ENCODE measurements around the gene CLIP4.
A peak's percentile ranks its signal among the peaks of the same experiment; 100 is the strongest.

Gene CLIP4

DNA sequence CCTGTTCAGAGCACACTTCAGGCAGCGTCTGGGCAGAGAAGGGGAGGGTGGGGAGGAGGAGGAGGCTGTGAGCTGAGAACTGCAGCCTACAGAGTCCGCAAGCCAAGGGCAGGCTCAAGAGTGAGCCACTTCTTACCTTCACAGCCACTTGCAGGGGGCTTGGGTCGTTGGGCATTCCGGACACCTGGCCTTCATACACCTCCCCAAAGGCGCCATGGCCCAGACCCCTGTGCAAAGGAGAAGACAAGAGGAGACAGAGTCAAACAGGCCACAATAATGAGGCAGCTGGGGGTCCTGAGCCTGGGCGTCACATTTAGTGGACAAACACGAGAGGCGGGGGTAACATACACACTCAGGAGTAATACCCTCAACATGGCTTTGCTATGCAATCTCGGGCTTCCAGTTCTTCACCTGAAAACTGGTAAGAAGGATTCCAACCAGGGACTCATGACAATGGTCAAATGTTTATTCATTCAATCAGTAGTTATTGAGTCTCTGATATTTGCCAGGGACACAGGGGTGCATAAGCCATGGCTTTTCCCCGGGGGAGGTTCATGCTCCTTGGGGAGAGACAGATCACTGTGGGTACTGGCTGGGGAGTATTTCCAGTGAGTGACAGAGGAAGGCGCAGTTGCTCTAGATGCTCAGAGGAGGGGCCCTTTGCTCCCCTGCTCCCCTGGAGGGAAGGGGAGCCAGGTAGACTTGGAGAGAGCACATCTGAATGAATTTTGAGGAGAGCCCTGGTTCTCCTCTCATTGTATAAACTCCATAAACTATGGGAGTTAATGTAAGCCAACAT is 107.4 kb downstream of the CLIP4 start:
- Histone ChIP-seq H3K4ac (ENCODE audit: low read depth in 1 of 2, low read length in 2 of 2) (no peak overlapping the region), H3K27ac (ENCODE audit: low read length, poor library complexity, severe bottlenecking) (no peak overlapping the region), H3K36me3 (ENCODE audit: control insufficient read depth in 1 of 2, insufficient read depth in 2 of 2, low read depth in 1 of 2, low read length in 2 of 2) (no peaks in the 10 kb centered on the region), H2AFZ (ENCODE audit: low read depth, low read length) (no peak overlapping the region), H3K18ac (ENCODE audit: low read depth in 1 of 2, low read length in 2 of 2) (no peak overlapping the region), H3K27me3 (ENCODE audit: control insufficient read depth in 1 of 2, insufficient read depth in 1 of 2, low read length in 2 of 2) (peaks cover 48 to 58% of the 10 kb centered on the region in 2 experiments), H4K8ac (ENCODE audit: low read length) (no peak overlapping the region), H2AK5ac (ENCODE audit: low read length, severe bottlenecking) (no peak overlapping the region), H2BK5ac (ENCODE audit: low read depth, low read length, poor library complexity, severe bottlenecking) (no peak overlapping the region), H2BK12ac (ENCODE audit: low read length in 2 of 2) (no peak overlapping the region), H3K4me3 (ENCODE audit: insufficient read depth in 1 of 2, low read depth in 1 of 2, low read length in 2 of 2) (no peak overlapping the region), H3K4me1 (ENCODE audit: control insufficient read depth, insufficient read depth, low read depth, low read length) (peaks cover 8% of the 10 kb centered on the region), H3K23ac (ENCODE audit: low read length in 2 of 2) (no peak overlapping the region), H4K91ac (ENCODE audit: low read length) (no peak overlapping the region), H2BK15ac (ENCODE audit: low read depth, poor library complexity, severe bottlenecking) (no peak overlapping the region), H2BK120ac (ENCODE audit: low read depth, low read length) (no peak overlapping the region), H3K9ac (ENCODE audit: low read length) (no peak overlapping the region), H3K14ac (ENCODE audit: low read length in 2 of 2) (no peak overlapping the region), H3K79me1 (replicated peaks; ENCODE audit: low read length, poor library complexity, severe bottlenecking) (no peaks in the 10 kb centered on the region), H3K4me2 (ENCODE audit: low read length, poor library complexity, severe bottlenecking) (no peak overlapping the region), H3K9me3 (ENCODE audit: control insufficient read depth, low read length) (no peaks in the 10 kb centered on the region)
- WGBS = 91% methylated on average over 11 of the region's 11 CpGs
- no peak for DNase-seq

DNA sequence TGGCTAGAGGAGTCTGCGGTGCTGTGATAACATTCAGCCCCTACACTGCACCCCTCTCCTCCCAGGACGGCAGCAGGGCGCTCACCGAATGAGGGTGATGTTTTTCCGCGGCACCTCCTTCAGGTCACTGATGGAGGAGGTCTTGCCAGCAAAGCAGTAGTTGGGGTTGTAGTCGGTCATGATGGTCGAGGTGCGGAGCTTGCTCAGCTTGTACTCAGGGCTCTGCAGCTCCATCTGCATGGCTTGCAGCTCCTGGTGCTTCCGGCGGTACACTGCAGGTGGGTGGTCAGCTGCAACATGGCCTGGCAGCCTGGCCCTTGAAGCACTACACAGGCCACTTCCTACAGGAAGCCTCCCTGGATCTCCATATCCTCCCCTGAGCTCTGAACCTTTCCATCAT is 108.0 kb downstream of the CLIP4 start:
- no peak overlapping the region for H4K8ac ChIP-seq (ENCODE audit: low read length)
- H2AK5ac ChIP-seq (ENCODE audit: low read length, severe bottlenecking) = no peak overlapping the region
- 97% methylated on average over 8 of the region's 11 CpGs for WGBS
- no peak overlapping the region for H2BK5ac ChIP-seq (ENCODE audit: low read depth, low read length, poor library complexity, severe bottlenecking)
- no peak overlapping the region for H3K18ac ChIP-seq (ENCODE audit: low read depth in 1 of 2, low read length in 2 of 2)
- H2BK120ac ChIP-seq (ENCODE audit: low read depth, low read length) = no peak overlapping the region
- no peak overlapping the region for H3K23ac ChIP-seq (ENCODE audit: low read length in 2 of 2)
- no peak overlapping the region for H3K27ac ChIP-seq (ENCODE audit: low read length, poor library complexity, severe bottlenecking)
- peaks cover 10% of the 10 kb centered on the region for H3K4me1 ChIP-seq (ENCODE audit: control insufficient read depth, insufficient read depth, low read depth, low read length)
- no peaks in the 10 kb centered on the region for H3K79me1 ChIP-seq (replicated peaks; ENCODE audit: low read length, poor library complexity, severe bottlenecking)
- H3K36me3 ChIP-seq (ENCODE audit: control insufficient read depth in 1 of 2, insufficient read depth in 2 of 2, low read depth in 1 of 2, low read length in 2 of 2) = no peaks in the 10 kb centered on the region
- H3K14ac ChIP-seq (ENCODE audit: low read length in 2 of 2) = no peak overlapping the region
- H3K9ac ChIP-seq (ENCODE audit: low read length) = no peak overlapping the region
- H3K27me3 ChIP-seq (ENCODE audit: control insufficient read depth in 1 of 2, insufficient read depth in 1 of 2, low read length in 2 of 2) = peaks cover 55 to 60% of the 10 kb centered on the region in 2 experiments
- H2BK12ac ChIP-seq (ENCODE audit: low read length in 2 of 2) = no peak overlapping the region
- H3K4me2 ChIP-seq (ENCODE audit: low read length, poor library complexity, severe bottlenecking) = no peak overlapping the region
- H3K4me3 ChIP-seq (ENCODE audit: insufficient read depth in 1 of 2, low read depth in 1 of 2, low read length in 2 of 2) = no peak overlapping the region
- no peak overlapping the region for H3K4ac ChIP-seq (ENCODE audit: low read depth in 1 of 2, low read length in 2 of 2)
- H3K9me3 ChIP-seq (ENCODE audit: control insufficient read depth, low read length) = no peaks in the 10 kb centered on the region
- H2AFZ ChIP-seq (ENCODE audit: low read depth, low read length) = no peak overlapping the region
- H2BK15ac ChIP-seq (ENCODE audit: low read depth, poor library complexity, severe bottlenecking) = no peak overlapping the region
- H4K91ac ChIP-seq (ENCODE audit: low read length) = no peak overlapping the region
- DNase-seq = no peak

DNA sequence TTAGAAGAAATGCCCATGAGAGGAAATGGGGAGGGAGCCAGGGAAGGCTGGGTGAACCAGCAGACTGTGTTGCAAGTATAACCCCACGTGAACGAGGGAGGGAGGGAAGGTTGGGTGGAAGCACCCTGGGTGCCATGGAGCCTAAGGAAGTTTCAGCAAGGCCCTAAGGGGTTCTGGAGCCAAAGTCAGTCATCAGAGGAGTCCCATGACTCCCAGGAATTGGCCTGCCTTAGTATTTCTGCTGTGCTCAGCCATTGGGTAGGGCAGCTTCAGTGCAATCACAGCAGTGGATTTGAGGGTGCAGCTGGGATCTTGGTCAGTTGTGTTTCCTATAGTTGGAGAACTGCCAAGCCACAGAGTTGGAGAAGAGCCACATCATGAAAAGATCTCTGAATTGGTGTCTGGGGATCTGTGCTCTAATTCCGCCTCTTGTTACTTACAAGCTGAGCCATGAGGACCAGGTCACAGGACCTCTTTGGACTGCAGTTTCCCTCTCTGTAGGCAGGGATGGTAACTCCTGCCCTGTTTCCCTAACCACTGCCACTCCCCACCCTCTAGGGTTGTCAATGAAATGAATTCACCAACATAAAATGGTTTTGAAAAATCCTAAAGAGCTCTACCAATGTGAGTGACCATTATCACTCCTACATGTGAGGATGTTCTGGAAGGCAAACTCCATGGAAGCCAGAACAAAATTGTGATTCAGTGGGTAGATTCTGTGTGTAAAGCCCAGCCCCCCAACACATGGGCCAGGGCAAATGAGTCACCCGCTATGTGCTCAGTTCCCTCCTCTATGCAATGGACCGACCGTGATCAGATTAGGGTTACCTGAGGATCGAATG is 108.9 kb downstream of the CLIP4 start:
- H3K4ac ChIP-seq (ENCODE audit: low read depth in 1 of 2, low read length in 2 of 2) = no peak overlapping the region
- H3K4me3 ChIP-seq (ENCODE audit: insufficient read depth in 1 of 2, low read depth in 1 of 2, low read length in 2 of 2) = no peak overlapping the region
- peak; percentile 62 for DNase-seq
- no peaks in the 10 kb centered on the region for H3K9me3 ChIP-seq (ENCODE audit: control insufficient read depth, low read length)
- peaks cover 12% of the 10 kb centered on the region for H3K4me1 ChIP-seq (ENCODE audit: control insufficient read depth, insufficient read depth, low read depth, low read length)
- H3K18ac ChIP-seq (ENCODE audit: low read depth in 1 of 2, low read length in 2 of 2) = no peak overlapping the region
- no peak overlapping the region for H2BK120ac ChIP-seq (ENCODE audit: low read depth, low read length)
- H3K14ac ChIP-seq (ENCODE audit: low read length in 2 of 2) = no peak overlapping the region
- peaks cover 52 to 53% of the 10 kb centered on the region in 2 experiments for H3K27me3 ChIP-seq (ENCODE audit: control insufficient read depth in 1 of 2, insufficient read depth in 1 of 2, low read length in 2 of 2)
- H3K36me3 ChIP-seq (ENCODE audit: control insufficient read depth in 1 of 2, insufficient read depth in 2 of 2, low read depth in 1 of 2, low read length in 2 of 2) = no peaks in the 10 kb centered on the region
- H2AK5ac ChIP-seq (ENCODE audit: low read length, severe bottlenecking) = no peak overlapping the region
- no peak overlapping the region for H3K4me2 ChIP-seq (ENCODE audit: low read length, poor library complexity, severe bottlenecking)
- H2BK15ac ChIP-seq (ENCODE audit: low read depth, poor library complexity, severe bottlenecking) = no peak overlapping the region
- no peak overlapping the region for H3K9ac ChIP-seq (ENCODE audit: low read length)
- H3K23ac ChIP-seq (ENCODE audit: low read length in 2 of 2) = no peak overlapping the region
- no peaks in the 10 kb centered on the region for H3K79me1 ChIP-seq (replicated peaks; ENCODE audit: low read length, poor library complexity, severe bottlenecking)
- no peak overlapping the region for H2BK12ac ChIP-seq (ENCODE audit: low read length in 2 of 2)
- no peak overlapping the region for H4K91ac ChIP-seq (ENCODE audit: low read length)
- H2BK5ac ChIP-seq (ENCODE audit: low read depth, low read length, poor library complexity, severe bottlenecking) = no peak overlapping the region
- WGBS = 82% methylated on average over 7 of the region's 7 CpGs
- H3K27ac ChIP-seq (ENCODE audit: low read length, poor library complexity, severe bottlenecking) = no peak overlapping the region
- H2AFZ ChIP-seq (ENCODE audit: low read depth, low read length) = no peak overlapping the region
- H4K8ac ChIP-seq (ENCODE audit: low read length) = no peak overlapping the region
